Activated T-cell treated with anti-CD3 and anti-CD28 coated beads, Interleukin-2, amount 50 U/mL, for 72 hours (primary cell): ENCODE measurements around the gene COPS9. TPM values are rescaled to one million over a fixed set of nuclear protein-coding genes. Genes with fewer than 3 reads are reported as not detected.

ENCODE experiments used
- ATAC-seq, 2 donors: fragments of 150-1000 bp; cut with Tn5 transposase; replicated peaks in 1 of 2; 2 replicates each; pipeline ENCODE4 v1.10.0; 2021; ENCODE audit warnings: moderate library complexity in 2 of 2, mild to moderate bottlenecking in 1 of 2
- DNase-seq, 2 donors: peaks; one replicate each; pipeline ENCODE4 v3.0.0; 2021 to 2022; ENCODE audit warnings: mixed read lengths in 1 of 2
- H3K27ac Mint-ChIP-seq: one replicate; pipeline ENCODE4 v1.8.0; 2022; ENCODE audit warnings: mild to moderate bottlenecking, moderate library complexity, mixed read lengths
- H3K27me3 Mint-ChIP-seq: one replicate; pipeline ENCODE4 v1.8.0; 2022; ENCODE audit warnings: low read depth, mixed read lengths
- H3K36me3 Mint-ChIP-seq, 2 donors: one replicate each; pipeline ENCODE4 v1.8.0; 2022; ENCODE audit warnings: mixed read lengths in 2 of 2, mild to moderate bottlenecking in 1 of 2; ENCODE audit not compliant: insufficient read depth in 2 of 2
- H3K4me1 Mint-ChIP-seq: one replicate; pipeline ENCODE4 v1.8.0; 2022; ENCODE audit warnings: low read depth, mixed read lengths
- H3K4me3 Mint-ChIP-seq, 2 donors: one replicate each; pipeline ENCODE4 v1.8.0; 2022; ENCODE audit warnings: mild to moderate bottlenecking in 2 of 2, mixed read lengths in 2 of 2, moderate library complexity in 2 of 2
- H3K9me3 Mint-ChIP-seq, 2 donors: one replicate each; pipeline ENCODE4 v1.8.0; 2022; ENCODE audit warnings: mixed read lengths in 2 of 2
- total RNA-seq, 2 donors: library from RNA; stranded (reverse); gene quantifications; one replicate each; pipeline ENCODE4 v1.2.3, GENCODE V29; 2022

Gene COPS9
- total RNA-seq: 10 to 100 TPM; 73.1 to 81.5 TPM

- no peaks in the 10 kb centered on the region for H3K27me3 Mint-ChIP-seq
- H3K36me3 Mint-ChIP-seq: peaks cover 2 to 10% of the 10 kb centered on the region in 2 donors
- DNase-seq (peak; percentile 90 to 91), ATAC-seq (peak; percentile 99)
- H3K9me3 Mint-ChIP-seq: no peaks in the 10 kb centered on the region
- H3K4me3 Mint-ChIP-seq: peak within 1 kb of the TSS; percentile 95 to 96
- peak within 1 kb of the TSS; percentile 86 for H3K27ac Mint-ChIP-seq
- peaks cover 21% of the 10 kb centered on the region for H3K4me1 Mint-ChIP-seq
Observed at GRCh38 chr2:240136013-240136670, at the start of gene COPS9. COPS9 (minus strand) TSS chr2:240136305; CDS start chr2:240136284, 21 bp downstream.

GRCh38 chr2:240184656-240185055 lies 48.6 kb upstream of the COPS9 start:
- no peak overlapping the region for H3K27ac Mint-ChIP-seq
- peaks cover 4 to 5% of the 10 kb centered on the region in 2 donors for H3K9me3 Mint-ChIP-seq
- H3K4me3 Mint-ChIP-seq: no peak overlapping the region
- H3K4me1 Mint-ChIP-seq: no peaks in the 10 kb centered on the region
- H3K36me3 Mint-ChIP-seq: peaks cover 2 to 4% of the 10 kb centered on the region in 2 donors
- peaks cover 21% of the 10 kb centered on the region for H3K27me3 Mint-ChIP-seq
- ATAC-seq (no peak), DNase-seq (no peak)

- Mint-ChIP-seq H3K27ac (no peak overlapping the region), H3K36me3 (peaks cover 2 to 4% of the 10 kb centered on the region in 2 donors), H3K9me3 (peaks cover 4 to 5% of the 10 kb centered on the region in 2 donors), H3K27me3 (peaks cover 21% of the 10 kb centered on the region), H3K4me1 (no peaks in the 10 kb centered on the region), H3K4me3 (no peak overlapping the region)
- DNase-seq: no peak
- ATAC-seq: no peak
Observed at GRCh38 chr2:240183875-240184590, 47.9 kb upstream of the COPS9 start.

GRCh38 chr2:240183006-240183874 lies 47.1 kb upstream of the COPS9 start:
- peaks cover 1 to 2% of the 10 kb centered on the region in 2 donors for H3K9me3 Mint-ChIP-seq
- H3K4me3 Mint-ChIP-seq: no peak overlapping the region
- H3K27ac Mint-ChIP-seq: no peak overlapping the region
- H3K4me1 Mint-ChIP-seq: no peaks in the 10 kb centered on the region
- H3K36me3 Mint-ChIP-seq: peaks cover 2% of the 10 kb centered on the region in 2 donors
- H3K27me3 Mint-ChIP-seq: peaks cover 23% of the 10 kb centered on the region
- DNase-seq (no peak), ATAC-seq (no peak)

GRCh38 chr2:240182476-240182875 lies 46.4 kb upstream of the COPS9 start:
- Mint-ChIP-seq H3K9me3 (no peaks in the 10 kb centered on the region), H3K36me3 (peaks cover 0 to 2% of the 10 kb centered on the region in 2 donors)
- DNase-seq: no peak

GRCh38 chr2:240182001-240182400 lies 45.9 kb upstream of the COPS9 start:
- Mint-ChIP-seq H3K4me3 (no peak overlapping the region), H3K27ac (no peak overlapping the region), H3K36me3 (peaks cover 0 to 2% of the 10 kb centered on the region in 2 donors), H3K27me3 (peaks cover 27% of the 10 kb centered on the region), H3K4me1 (no peaks in the 10 kb centered on the region), H3K9me3 (no peaks in the 10 kb centered on the region)
- ATAC-seq: no peak
- no peak for DNase-seq

More at GRCh38 chr2:240182476-240182875, 46.4 kb upstream of the COPS9 start:
- no peaks in the 10 kb centered on the region for H3K4me1 Mint-ChIP-seq
- peaks cover 28% of the 10 kb centered on the region for H3K27me3 Mint-ChIP-seq
- ATAC-seq: no peak
- H3K27ac Mint-ChIP-seq: no peak overlapping the region
- H3K4me3 Mint-ChIP-seq: no peak overlapping the region

GRCh38 chr2:240179941-240180666 lies 44.0 kb upstream of the COPS9 start:
- H3K4me3 Mint-ChIP-seq: no peak overlapping the region
- no peak for ATAC-seq

GRCh38 chr2:240179186-240179815 lies 43.2 kb upstream of the COPS9 start:
- Mint-ChIP-seq H3K4me3 (no peak overlapping the region), H3K27ac (no peak overlapping the region), H3K4me1 (no peaks in the 10 kb centered on the region), H3K9me3 (no peaks in the 10 kb centered on the region), H3K27me3 (peaks cover 25% of the 10 kb centered on the region), H3K36me3 (no peaks in the 10 kb centered on the region)
- no peak for ATAC-seq
- DNase-seq: no peak

More at GRCh38 chr2:240179941-240180666, 44.0 kb upstream of the COPS9 start:
- no peaks in the 10 kb centered on the region for H3K36me3 Mint-ChIP-seq
- no peaks in the 10 kb centered on the region for H3K9me3 Mint-ChIP-seq
- peaks cover 21% of the 10 kb centered on the region for H3K27me3 Mint-ChIP-seq
- H3K4me1 Mint-ChIP-seq: no peaks in the 10 kb centered on the region
- DNase-seq: no peak
- H3K27ac Mint-ChIP-seq: no peak overlapping the region

- Mint-ChIP-seq H3K27ac (no peak overlapping the region), H3K9me3 (no peaks in the 10 kb centered on the region), H3K4me3 (no peak overlapping the region), H3K4me1 (no peaks in the 10 kb centered on the region), H3K27me3 (peaks cover 28% of the 10 kb centered on the region), H3K36me3 (no peaks in the 10 kb centered on the region)
- DNase-seq: no peak
- ATAC-seq: no peak
Observed at GRCh38 chr2:240178564-240178963, 42.5 kb upstream of the COPS9 start.

GRCh38 chr2:240174496-240174895 lies 38.4 kb upstream of the COPS9 start:
- peaks cover 29% of the 10 kb centered on the region for H3K27me3 Mint-ChIP-seq
- H3K36me3 Mint-ChIP-seq: no peaks in the 10 kb centered on the region
- H3K27ac Mint-ChIP-seq: no peak overlapping the region
- H3K4me1 Mint-ChIP-seq: no peaks in the 10 kb centered on the region
- H3K9me3 Mint-ChIP-seq: no peaks in the 10 kb centered on the region
- H3K4me3 Mint-ChIP-seq: no peak overlapping the region
- ATAC-seq: no peak
- no peak for DNase-seq

GRCh38 chr2:240172071-240172895 lies 36.2 kb upstream of the COPS9 start:
- Mint-ChIP-seq H3K36me3 (no peaks in the 10 kb centered on the region), H3K4me1 (no peaks in the 10 kb centered on the region), H3K27ac (no peak overlapping the region), H3K4me3 (no peak overlapping the region), H3K27me3 (peaks cover 22% of the 10 kb centered on the region), H3K9me3 (no peaks in the 10 kb centered on the region)
- no peak for DNase-seq
- ATAC-seq: no peak
